ENCODE data around the gene RPTOR.

RPTOR gene
- 64.8 to 98.9 (median 67.4) reads per million in 3 donors for total RNA-seq

DNA sequence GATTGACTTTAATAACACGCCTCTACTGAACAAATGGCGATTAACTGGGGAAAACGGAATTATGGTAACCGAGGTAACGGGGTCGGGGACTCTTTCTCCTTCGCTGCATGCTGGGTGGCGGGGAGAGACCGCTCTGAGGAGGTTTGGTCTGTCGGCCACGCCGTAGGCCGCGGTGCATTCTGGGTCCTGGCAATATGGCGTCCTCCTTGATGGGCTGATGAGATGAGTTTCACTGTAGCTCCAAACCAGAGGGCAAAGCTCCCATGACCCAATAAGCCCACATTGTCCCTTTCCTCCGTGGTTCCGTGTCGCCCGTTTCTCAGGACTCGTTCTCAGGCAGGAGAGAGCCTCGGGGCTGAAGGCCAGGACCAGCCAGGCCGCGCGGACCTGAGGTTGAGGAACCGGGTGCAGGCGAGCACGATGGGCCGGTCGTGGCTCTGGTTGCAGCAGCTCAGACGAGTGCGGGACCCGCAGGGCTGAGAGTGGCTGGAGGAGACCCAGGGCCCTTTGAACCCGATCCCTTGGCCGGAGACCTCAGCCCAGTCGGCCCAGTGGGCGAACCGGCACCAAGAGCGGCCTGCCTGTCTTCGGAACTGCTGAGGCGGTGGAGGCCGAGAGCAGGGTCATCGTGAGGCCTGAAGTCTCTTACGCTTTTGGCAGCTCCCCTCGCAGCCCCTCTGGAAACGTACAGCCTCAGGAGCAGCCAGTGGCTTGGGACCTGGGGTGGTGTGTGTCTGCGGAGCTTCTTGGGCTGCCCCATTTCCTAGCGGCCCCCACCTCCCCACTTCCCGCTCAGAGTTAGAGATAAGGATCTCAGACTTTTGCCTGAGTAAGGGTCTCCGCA lies at the start of gene RPTOR:
TSS of gene RPTOR (plus strand) at position 184 of the 844 bp plus-strand sequence. CDS start 792 bp downstream, outside the sequence.
- peak within 1 kb of the TSS; percentile 97 for H3K4me3 ChIP-seq (ENCODE audit: insufficient read depth, low read depth, low read length, poor library complexity, severe bottlenecking)
- H3K4me1 ChIP-seq (ENCODE audit: control insufficient read depth, insufficient read depth, low read length, poor library complexity, severe bottlenecking): peaks cover 9% of the 10 kb centered on the region
- H3K9me3 ChIP-seq (ENCODE audit: control insufficient read depth, low read length): no peaks in the 10 kb centered on the region
- peak; percentile 71 to 78 (median 77) for DNase-seq
- H3K27me3 ChIP-seq (replicated peaks; ENCODE audit: control insufficient read depth, insufficient read depth, low read length, poor library complexity, severe bottlenecking): no peaks in the 10 kb centered on the region
- no peaks in the 10 kb centered on the region for H3K36me3 ChIP-seq (ENCODE audit: control insufficient read depth, insufficient read depth, low read length)
- H3K27ac ChIP-seq (ENCODE audit: insufficient read depth, low read length, poor library complexity, severe bottlenecking): peak within 1 kb of the TSS; percentile 70

DNA sequence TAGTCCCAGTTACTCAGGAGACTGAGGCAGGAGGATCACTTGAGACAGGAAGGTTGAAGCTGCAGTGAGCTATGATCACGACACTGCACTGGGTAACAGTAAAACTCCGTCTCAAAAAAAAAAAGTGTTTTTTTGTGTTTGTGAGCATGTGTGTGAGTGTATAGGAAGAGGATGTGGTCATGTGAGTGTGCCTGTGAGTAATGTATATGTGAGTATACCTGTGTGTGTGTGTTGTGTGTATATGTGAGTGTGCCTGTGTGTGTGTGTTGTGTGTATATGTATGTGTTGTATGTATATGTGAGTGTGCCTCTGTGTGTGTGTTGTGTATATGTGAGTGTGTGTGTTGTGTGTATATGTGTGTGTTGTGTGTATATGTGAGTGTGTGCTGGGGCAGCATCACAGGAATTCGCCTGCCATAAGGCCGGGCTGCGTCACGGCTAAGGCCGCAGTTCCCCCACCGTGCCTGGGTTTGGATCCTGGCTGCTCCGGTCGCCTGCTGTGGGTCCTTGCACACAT lies 46.9 kb upstream of the RPTOR start:
- H3K4me3 ChIP-seq (ENCODE audit: insufficient read depth, low read depth, low read length, poor library complexity, severe bottlenecking): no peak overlapping the region
- no peak overlapping the region for H3K27ac ChIP-seq (ENCODE audit: insufficient read depth, low read length, poor library complexity, severe bottlenecking)
- no peaks in the 10 kb centered on the region for H3K4me1 ChIP-seq (ENCODE audit: control insufficient read depth, insufficient read depth, low read length, poor library complexity, severe bottlenecking)
- no peaks in the 10 kb centered on the region for H3K36me3 ChIP-seq (ENCODE audit: control insufficient read depth, insufficient read depth, low read length)
- no peak for DNase-seq
- no peaks in the 10 kb centered on the region for H3K9me3 ChIP-seq (ENCODE audit: control insufficient read depth, low read length)
- no peaks in the 10 kb centered on the region for H3K27me3 ChIP-seq (replicated peaks; ENCODE audit: control insufficient read depth, insufficient read depth, low read length, poor library complexity, severe bottlenecking)

DNA sequence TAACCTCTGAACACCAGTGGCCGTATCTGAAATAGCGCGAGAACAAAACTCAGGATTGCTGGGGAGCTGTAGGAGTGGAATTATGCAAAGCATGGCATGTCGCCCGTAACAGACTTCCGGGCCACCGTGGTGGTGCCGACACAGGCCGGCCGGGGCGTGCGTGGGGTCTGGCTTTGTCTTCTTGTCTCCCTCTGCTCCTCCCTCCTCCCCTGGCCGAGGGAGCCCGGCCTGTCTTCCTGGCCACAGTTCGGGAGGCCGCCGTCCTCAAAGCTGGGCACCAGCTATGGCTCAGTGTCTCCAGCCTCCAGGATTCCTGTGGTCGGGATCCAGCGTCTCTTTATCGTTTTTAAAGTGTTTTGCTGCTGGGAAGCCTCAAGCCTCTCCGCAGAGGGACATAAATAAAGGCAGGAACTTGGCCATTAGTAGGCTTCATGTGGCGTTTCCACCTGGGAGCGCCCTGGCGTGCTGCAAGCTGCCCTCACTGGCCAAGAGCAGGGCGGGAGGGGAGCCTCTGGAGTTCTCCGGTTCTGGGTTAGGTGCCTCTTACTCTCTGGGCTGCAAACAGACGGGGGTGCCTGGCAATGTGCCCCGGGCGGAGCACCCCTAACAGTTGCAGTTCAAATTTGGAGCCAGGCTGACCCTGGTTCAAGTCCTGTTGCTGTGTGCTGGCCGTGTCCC lies 46.3 kb upstream of the RPTOR start:
- no peak for DNase-seq
- Histone ChIP-seq H3K9me3 (ENCODE audit: control insufficient read depth, low read length) (no peaks in the 10 kb centered on the region), H3K36me3 (ENCODE audit: control insufficient read depth, insufficient read depth, low read length) (no peaks in the 10 kb centered on the region), H3K4me1 (ENCODE audit: control insufficient read depth, insufficient read depth, low read length, poor library complexity, severe bottlenecking) (no peaks in the 10 kb centered on the region), H3K4me3 (ENCODE audit: insufficient read depth, low read depth, low read length, poor library complexity, severe bottlenecking) (no peak overlapping the region), H3K27ac (ENCODE audit: insufficient read depth, low read length, poor library complexity, severe bottlenecking) (no peak overlapping the region), H3K27me3 (replicated peaks; ENCODE audit: control insufficient read depth, insufficient read depth, low read length, poor library complexity, severe bottlenecking) (no peaks in the 10 kb centered on the region)

- no peak for DNase-seq
- Histone ChIP-seq H3K27me3 (replicated peaks; ENCODE audit: control insufficient read depth, insufficient read depth, low read length, poor library complexity, severe bottlenecking) (no peaks in the 10 kb centered on the region), H3K4me3 (ENCODE audit: insufficient read depth, low read depth, low read length, poor library complexity, severe bottlenecking) (no peak overlapping the region), H3K4me1 (ENCODE audit: control insufficient read depth, insufficient read depth, low read length, poor library complexity, severe bottlenecking) (no peaks in the 10 kb centered on the region), H3K9me3 (ENCODE audit: control insufficient read depth, low read length) (no peaks in the 10 kb centered on the region), H3K27ac (ENCODE audit: insufficient read depth, low read length, poor library complexity, severe bottlenecking) (no peak overlapping the region), H3K36me3 (ENCODE audit: control insufficient read depth, insufficient read depth, low read length) (no peaks in the 10 kb centered on the region)
Measured at GRCh38 chr17:80498920-80499410, 45.7 kb upstream of the RPTOR start.

GRCh38 chr17:80499560-80499959 lies 45.1 kb upstream of the RPTOR start:
- Histone ChIP-seq H3K36me3 (ENCODE audit: control insufficient read depth, insufficient read depth, low read length) (no peaks in the 10 kb centered on the region), H3K27me3 (replicated peaks; ENCODE audit: control insufficient read depth, insufficient read depth, low read length, poor library complexity, severe bottlenecking) (no peaks in the 10 kb centered on the region), H3K4me1 (ENCODE audit: control insufficient read depth, insufficient read depth, low read length, poor library complexity, severe bottlenecking) (no peaks in the 10 kb centered on the region), H3K9me3 (ENCODE audit: control insufficient read depth, low read length) (no peaks in the 10 kb centered on the region), H3K4me3 (ENCODE audit: insufficient read depth, low read depth, low read length, poor library complexity, severe bottlenecking) (no peak overlapping the region), H3K27ac (ENCODE audit: insufficient read depth, low read length, poor library complexity, severe bottlenecking) (no peak overlapping the region)
- DNase-seq: no peak

GRCh38 chr17:80499961-80500665 lies 44.5 kb upstream of the RPTOR start:
- no peak for DNase-seq
- Histone ChIP-seq H3K27me3 (replicated peaks; ENCODE audit: control insufficient read depth, insufficient read depth, low read length, poor library complexity, severe bottlenecking) (no peaks in the 10 kb centered on the region), H3K27ac (ENCODE audit: insufficient read depth, low read length, poor library complexity, severe bottlenecking) (no peak overlapping the region), H3K4me3 (ENCODE audit: insufficient read depth, low read depth, low read length, poor library complexity, severe bottlenecking) (no peak overlapping the region), H3K4me1 (ENCODE audit: control insufficient read depth, insufficient read depth, low read length, poor library complexity, severe bottlenecking) (no peaks in the 10 kb centered on the region), H3K36me3 (ENCODE audit: control insufficient read depth, insufficient read depth, low read length) (no peaks in the 10 kb centered on the region), H3K9me3 (ENCODE audit: control insufficient read depth, low read length) (no peaks in the 10 kb centered on the region)

GRCh38 chr17:80501741-80502577 lies 42.7 kb upstream of the RPTOR start:
- Histone ChIP-seq H3K4me1 (ENCODE audit: control insufficient read depth, insufficient read depth, low read length, poor library complexity, severe bottlenecking) (no peaks in the 10 kb centered on the region), H3K27me3 (replicated peaks; ENCODE audit: control insufficient read depth, insufficient read depth, low read length, poor library complexity, severe bottlenecking) (no peaks in the 10 kb centered on the region), H3K9me3 (ENCODE audit: control insufficient read depth, low read length) (no peaks in the 10 kb centered on the region), H3K36me3 (ENCODE audit: control insufficient read depth, insufficient read depth, low read length) (no peaks in the 10 kb centered on the region), H3K27ac (ENCODE audit: insufficient read depth, low read length, poor library complexity, severe bottlenecking) (no peak overlapping the region), H3K4me3 (ENCODE audit: insufficient read depth, low read depth, low read length, poor library complexity, severe bottlenecking) (no peak overlapping the region)
- DNase-seq: no peak

- Histone ChIP-seq H3K4me3 (ENCODE audit: insufficient read depth, low read depth, low read length, poor library complexity, severe bottlenecking) (no peak overlapping the region), H3K36me3 (ENCODE audit: control insufficient read depth, insufficient read depth, low read length) (no peaks in the 10 kb centered on the region), H3K9me3 (ENCODE audit: control insufficient read depth, low read length) (no peaks in the 10 kb centered on the region), H3K27ac (ENCODE audit: insufficient read depth, low read length, poor library complexity, severe bottlenecking) (no peak overlapping the region), H3K4me1 (ENCODE audit: control insufficient read depth, insufficient read depth, low read length, poor library complexity, severe bottlenecking) (no peaks in the 10 kb centered on the region), H3K27me3 (replicated peaks; ENCODE audit: control insufficient read depth, insufficient read depth, low read length, poor library complexity, severe bottlenecking) (no peaks in the 10 kb centered on the region)
- no peak for DNase-seq
Measured at GRCh38 chr17:80502578-80502877, 42.1 kb upstream of the RPTOR start.

- DNase-seq: no peak
- H3K27ac ChIP-seq (ENCODE audit: insufficient read depth, low read length, poor library complexity, severe bottlenecking): no peak overlapping the region
- H3K36me3 ChIP-seq (ENCODE audit: control insufficient read depth, insufficient read depth, low read length): no peaks in the 10 kb centered on the region
- H3K4me1 ChIP-seq (ENCODE audit: control insufficient read depth, insufficient read depth, low read length, poor library complexity, severe bottlenecking): no peaks in the 10 kb centered on the region
- no peak overlapping the region for H3K4me3 ChIP-seq (ENCODE audit: insufficient read depth, low read depth, low read length, poor library complexity, severe bottlenecking)
- H3K9me3 ChIP-seq (ENCODE audit: control insufficient read depth, low read length): no peaks in the 10 kb centered on the region
- H3K27me3 ChIP-seq (replicated peaks; ENCODE audit: control insufficient read depth, insufficient read depth, low read length, poor library complexity, severe bottlenecking): no peaks in the 10 kb centered on the region
Measured at GRCh38 chr17:80503031-80503430, 41.6 kb upstream of the RPTOR start.

Measured in effector memory CD4-positive, alpha-beta T cell (primary cell).